Fibroblast of upper back skin (primary cell): ENCODE results near the gene ZNF827.
"Not testable (repeated sequence)": the region's sequence is repeated elsewhere in the genome, so short reads cannot be mapped to it uniquely, and the experiment has no call there.

Experiments used
- DNase-seq: peaks from one replicate; pipeline ENCODE4 v3.0.0-alpha.2; 2013

ZNF827 gene

DNA sequence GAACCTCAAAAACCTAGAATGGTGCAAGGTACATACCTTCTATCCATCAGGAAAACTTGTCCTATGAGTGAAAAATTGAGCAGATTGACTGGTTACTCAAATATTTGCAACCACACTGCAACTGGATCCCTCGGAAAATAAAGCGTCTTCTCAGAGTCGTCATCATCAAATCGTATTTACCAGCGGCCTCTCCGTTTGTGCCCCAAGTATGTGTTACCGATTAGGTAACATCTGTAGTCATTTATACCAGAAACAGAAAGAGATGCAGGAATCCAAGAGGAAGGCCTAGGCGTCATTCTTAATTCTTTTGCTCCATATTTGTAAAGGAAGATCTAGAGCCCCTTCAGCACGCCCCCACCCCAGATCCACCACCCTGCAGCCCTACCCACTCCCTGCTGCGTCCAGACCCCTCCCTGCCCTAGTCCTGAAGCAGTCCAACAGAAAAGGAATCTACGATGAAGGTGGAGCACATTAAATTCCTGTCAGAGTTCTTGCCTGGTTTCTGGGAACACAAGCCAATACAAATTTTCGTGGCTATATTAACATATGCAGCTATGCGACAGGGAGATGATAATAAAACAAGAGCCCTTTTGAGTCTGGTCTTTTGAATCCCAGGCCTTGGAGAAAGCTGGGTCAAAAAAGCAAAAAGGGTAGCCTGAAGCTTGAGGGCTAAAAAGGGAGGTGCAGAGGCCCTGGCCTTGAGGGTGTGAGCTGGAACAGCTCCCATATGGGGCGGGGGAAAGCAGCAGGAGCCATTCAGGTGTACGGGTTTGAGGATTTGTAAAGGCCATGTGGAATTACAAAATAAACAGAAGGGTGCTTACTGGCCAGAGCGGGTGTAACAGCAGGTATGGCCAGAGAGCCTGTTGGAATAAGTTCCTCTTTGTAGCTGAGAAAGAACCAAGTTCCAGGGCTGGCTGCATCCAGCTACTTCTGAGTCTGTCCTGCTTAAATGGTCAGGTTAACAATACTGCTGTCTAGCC, 77.0 kb downstream of the ZNF827 start:
- peak; percentile 64 for DNase-seq

DNA sequence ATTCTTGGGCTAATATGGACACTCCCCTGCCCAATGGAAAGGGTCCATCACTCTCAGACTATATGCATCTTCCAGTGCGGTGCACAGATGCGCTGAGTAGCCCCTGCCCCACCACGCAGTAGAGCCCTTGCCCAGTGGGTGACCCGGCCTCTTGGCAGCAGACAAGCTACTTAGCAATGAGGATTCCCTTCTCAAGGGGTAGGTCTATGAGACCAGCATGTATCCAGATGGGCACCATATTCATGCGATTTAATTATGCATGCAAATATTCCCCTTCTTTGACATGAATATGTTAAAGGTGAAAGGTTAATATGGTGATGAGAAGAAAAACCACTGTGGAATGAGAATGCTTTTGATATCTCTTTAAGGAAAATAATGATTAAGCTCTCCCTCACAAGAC, 77.7 kb downstream of the ZNF827 start:
- no peak for DNase-seq

GRCh38 chr4:145860446-145860845, 78.2 kb downstream of the ZNF827 start:
- no peak for DNase-seq

GRCh38 chr4:145859926-145860325, 78.7 kb downstream of the ZNF827 start:
- DNase-seq = no peak

GRCh38 chr4:145859426-145859825, 79.2 kb downstream of the ZNF827 start:
- DNase-seq = no peak

DNA sequence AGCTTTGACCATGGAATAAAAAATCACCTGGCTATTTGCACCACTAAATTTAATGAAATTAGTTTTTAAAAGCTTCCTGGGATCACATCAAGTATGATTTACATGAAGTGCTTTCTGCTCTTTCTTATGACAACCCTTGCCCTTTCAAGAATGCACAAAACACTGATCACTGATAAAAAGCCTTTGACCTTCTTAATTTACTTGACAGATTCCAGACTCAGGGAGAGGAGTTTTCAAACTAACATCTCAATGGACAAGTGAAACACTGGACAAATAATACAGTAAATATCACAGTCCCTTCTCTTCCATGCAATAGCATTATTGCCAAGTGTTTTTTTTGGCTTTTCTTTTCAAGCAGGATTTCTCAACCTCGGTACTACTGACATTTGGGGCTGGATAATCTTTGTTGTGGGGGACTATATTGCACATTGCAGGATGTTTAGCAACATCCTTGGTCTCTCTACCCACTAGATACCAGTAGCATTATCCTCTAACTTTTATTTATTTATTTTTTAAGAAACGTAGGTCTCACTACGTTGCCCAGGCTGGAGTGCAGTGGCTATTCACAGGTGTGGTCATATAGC, 86.3 kb downstream of the ZNF827 start:
- DNase-seq = no peak

DNA sequence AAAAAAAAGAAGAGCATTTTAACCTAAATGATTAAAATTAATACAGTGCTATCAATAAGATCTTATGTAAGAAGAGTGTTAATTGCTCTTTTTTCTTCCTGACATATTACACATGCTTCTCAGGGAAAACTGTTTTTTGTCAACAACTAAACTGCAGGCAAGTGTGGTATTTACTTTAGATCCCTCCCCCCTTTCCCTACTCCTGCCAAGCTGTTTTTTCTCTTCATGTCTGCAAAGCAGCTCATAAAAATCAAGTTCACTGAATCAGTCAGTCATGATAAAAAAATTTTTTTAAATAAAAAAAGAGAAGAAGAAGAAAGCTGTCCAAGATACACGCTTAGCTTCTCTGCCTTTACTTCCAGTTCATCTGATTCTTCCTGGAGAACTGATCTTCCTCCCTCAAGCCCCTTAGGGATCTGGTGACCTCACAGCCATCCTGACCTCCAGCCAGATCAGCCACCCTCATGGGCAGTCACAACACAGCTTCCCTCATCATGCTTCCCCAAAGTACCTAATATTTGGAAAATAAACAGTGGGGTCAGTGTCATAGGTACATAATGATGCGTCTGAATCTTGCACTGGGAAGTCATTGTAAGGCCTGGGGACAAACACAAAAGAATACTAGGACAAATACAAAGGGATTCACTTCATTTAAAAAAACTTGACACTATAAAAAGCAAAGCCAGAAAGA, 87.0 kb downstream of the ZNF827 start:
- no peak for DNase-seq

GRCh38 chr4:145847764-145848163, 90.9 kb downstream of the ZNF827 start:
- no peak for DNase-seq

DNA sequence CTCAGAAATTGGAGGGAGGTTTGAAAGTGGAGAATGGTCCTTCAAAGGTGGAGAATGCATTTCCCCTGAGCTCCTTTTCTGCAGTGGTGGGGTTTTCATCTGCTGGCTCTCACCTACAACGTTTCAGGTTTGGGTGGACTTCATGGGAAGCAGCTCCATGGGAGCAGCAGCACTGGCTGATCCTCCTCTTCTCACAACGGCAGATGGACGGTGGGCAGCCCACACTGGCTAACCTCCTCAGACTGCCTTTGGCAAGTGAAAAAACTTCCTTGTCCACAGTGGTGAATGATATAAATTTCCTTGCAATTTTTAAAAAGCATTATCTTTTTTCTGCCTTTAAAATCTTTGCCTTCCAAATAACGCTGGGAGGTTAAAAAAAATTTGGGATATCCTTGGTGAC, 93.5 kb downstream of the ZNF827 start:
- no peak for DNase-seq

DNA sequence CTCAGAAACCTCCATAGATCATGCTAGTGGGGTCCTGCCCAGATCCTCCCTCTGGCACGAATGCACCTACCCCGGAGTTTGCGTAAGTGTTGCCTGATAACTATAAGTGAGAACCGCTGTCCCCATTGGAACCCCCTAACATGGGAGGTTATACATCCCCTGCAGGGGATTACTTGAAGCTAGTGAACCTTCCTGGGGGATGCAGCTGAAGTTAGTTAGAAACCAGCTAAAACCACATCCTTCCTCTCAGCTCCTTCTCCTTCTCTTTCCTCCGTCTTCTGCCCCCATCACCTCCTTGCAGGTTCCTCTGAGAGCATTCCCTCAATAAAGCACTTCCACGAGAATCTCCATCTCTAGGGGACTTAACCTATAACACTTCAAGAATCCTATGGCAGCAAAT, 95.0 kb downstream of the ZNF827 start:
- no peak for DNase-seq

GRCh38 chr4:145843148-145843547, 95.5 kb downstream of the ZNF827 start:
- peak; percentile 87 for DNase-seq

GRCh38 chr4:145842224-145842887, 96.3 kb downstream of the ZNF827 start:
- DNase-seq = no peak

DNA sequence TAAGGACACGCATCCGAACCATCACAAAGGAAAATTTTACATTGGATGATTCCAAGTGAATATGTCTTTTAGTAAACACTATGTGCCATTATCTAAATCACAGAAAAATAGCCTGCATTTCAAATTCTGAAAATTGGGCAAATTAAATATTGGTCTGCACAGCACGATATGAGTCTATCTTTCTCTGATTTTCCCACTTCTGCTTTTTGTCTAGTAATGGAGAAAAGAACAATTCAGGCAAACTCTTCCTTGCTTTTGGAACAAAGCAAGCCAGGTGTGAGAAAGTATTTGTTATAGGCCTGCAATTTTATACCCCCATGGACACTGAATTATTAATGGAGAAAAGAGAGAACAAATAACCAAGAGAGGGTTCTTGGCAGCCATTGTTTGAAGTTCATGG, 97.8 kb downstream of the ZNF827 start:
- DNase-seq = no peak

DNA sequence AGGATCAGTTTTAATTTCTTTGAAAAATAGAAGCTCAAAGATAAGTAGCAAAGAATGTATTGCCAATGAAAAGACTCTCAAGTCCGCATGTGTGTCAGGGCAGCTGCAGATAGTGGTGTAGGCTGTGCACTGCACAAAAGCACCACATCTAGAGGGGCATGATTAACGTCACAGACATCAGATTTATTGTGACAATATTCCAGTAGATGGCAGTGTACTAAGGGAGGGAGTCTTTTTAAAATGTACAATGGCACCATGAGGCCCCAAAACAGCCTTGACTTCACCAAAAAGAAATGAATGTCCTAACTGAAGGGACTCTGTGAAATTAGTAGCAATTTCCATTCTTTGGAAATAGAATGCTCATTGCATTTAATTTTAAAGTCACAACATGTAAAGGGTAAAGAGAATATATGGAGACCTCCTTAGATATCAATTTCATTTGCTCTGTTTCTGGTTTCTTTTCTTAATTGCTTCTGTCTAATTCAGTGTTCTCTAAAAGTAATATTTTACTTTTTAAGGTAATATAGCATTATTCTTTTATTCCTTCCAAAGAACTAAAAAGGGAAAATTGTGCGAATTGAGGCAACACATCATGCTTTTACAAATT, 98.4 kb downstream of the ZNF827 start:
- DNase-seq = peak; percentile 58

DNA sequence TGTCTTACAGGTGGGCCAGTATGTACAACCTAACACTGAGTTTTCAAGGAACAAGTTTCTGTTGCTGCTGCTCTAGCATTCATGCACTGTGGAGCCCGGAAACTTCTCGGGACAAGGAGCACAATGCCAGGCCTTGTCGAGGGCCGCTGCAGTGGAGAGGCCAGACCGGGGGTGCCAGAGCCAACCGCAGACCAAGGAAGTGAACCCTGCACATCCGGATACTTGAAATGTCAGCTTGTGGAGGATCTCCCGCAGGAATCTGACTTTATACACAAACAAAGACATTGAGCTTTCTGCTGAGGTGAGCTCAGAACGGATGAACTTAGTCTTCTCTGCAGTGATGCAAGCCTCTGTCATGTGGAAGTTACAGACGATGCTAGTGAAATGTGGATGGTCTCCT, 99.5 kb downstream of the ZNF827 start:
- DNase-seq = no peak

DNA sequence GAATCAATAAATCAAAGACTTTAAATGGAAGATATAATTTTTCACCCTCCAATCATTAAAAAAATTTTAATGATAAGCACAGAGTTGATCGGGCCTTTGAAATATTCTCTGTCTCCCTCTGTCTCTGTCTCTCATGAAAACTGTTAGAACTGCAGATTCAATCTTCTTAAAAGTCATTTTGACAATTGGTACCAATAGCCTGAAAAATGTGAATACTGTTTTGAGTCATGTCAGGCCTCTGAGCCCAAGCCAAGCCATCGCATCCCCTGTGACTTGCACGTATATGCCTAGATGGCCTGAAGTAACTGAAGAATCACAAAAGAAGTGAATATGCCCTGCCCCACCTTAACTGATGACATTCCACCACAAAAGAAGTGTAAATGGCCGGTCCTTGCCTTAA, 106.2 kb downstream of the ZNF827 start:
- DNase-seq = not testable (repeated sequence)

- no peak for DNase-seq
These were observed 107.9 kb downstream of the ZNF827 start for GRCh38 chr4:145830699-145831098.

DNA sequence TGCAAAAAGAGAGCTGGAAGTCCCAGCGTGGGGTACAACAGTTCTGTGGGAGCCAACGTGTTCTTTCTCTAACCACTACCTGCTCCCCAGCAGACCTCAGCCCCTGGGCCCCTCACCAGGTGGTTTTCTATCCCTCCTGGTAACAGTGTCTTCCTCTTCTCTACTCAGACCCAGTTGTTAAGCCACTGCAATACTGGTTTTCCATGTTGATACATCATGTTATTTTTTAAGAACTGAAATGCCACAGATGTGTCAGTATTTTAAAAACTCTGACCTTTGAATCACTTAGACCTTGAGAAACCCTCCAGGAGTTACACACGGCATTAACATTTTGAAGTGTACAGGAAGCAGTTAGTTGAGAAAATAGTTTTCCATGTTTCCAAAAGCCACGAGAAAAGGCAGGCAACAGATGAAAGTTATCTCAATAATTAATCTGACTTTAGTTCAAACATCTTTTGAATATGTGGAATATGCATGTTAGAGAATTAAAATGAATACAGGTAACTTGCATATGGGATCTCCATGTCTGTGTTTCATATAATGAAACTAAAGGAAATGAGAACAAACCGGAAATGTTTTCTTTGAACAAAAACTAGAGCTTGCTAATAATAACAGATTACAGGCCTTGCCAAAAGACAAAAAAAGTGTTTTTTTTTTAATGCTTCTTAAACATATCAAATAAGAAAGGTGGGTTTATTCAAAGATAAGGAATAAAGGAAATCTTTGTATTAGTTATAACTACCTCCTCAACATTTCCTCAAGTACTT, 108.8 kb downstream of the ZNF827 start:
- DNase-seq = no peak

DNA sequence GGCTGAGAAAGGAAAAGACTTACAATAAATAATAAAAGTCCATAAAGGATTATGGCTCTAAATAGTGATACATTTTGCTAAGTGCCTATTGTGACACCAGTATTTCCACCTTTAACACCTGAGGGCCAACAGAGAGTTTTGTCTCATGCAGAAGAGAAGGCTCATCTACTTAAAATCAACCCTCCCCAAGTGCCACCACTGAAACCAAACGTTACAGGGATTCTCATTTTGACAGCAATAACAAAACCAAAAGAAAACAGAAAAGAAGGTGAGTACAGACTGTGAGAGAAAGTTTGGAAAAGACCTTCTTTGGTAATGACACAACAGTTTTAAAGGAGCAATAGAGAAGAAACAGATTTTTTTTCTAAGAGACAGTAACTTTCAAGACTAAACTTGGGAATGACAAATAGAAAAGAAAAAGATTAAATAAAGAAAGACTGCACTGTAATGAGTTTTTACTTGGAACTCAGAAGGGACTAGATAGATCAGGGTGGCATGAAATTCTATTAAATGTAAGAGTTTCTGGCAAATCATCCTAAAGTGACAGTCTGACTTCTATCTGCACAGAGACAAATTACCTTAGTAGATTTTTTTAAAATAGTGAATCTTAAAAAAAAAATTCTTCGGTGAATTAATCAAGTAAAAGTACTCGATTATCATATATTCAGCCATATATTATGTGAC, 109.7 kb downstream of the ZNF827 start:
- no peak for DNase-seq

DNA sequence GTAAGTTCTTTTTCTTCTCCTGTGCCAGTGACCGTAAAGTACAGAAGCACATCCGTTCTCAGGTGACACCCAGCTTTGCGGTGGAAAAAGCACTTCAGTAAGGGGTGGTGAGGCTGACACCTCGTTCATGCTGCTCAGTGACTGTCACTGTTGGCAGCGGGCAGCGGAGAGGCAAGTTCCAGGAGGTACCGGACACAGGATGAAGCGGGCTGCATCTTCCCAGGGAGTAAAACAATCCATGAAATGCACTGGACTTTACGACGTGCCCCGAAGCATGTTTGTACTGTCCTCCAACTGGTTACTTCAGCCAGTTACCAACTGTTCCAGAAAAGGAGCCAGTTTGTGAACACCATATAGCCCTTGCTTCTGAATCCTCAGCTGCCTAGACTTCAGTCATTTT, 110.7 kb downstream of the ZNF827 start:
- no peak for DNase-seq

DNA sequence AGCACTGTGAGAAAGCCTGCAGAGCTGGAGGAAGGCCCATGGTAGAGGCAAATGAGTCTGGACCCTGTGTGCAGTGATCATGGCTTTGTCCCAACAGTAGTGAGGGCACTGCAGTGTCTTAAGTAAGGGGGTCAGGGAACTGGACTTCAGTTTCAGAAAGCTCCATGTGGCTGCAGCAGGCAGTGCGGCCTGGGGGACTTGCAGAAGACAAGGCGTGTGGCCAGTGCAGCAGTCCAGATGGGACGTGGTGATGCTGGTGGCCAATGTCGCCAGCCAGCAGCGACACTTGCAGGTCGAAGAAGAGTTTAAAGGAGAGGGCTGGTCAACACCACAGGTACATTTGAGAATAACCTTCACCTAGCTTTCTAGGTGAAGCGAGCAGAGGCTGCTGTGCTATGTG, 113.4 kb downstream of the ZNF827 start:
- DNase-seq = no peak
